H9 (cell line): ENCODE data around the gene TBCC. TPM values are rescaled to one million over a fixed set of nuclear protein-coding genes. Genes with fewer than 3 reads are reported as not detected.

Source experiments
- DNase-seq: peaks from one replicate; pipeline ENCODE4 v3.0.0-alpha.2; 2017
- H2AFZ ChIP-seq: one replicate; pipeline ENCODE4 v1.6.1; 2013; ENCODE audit warnings: mild to moderate bottlenecking, low read length, control low read depth, moderate library complexity
- H2AK5ac ChIP-seq: 2 replicates; pipeline ENCODE4 v1.6.1; 2013; ENCODE audit warnings: low read length, control low read depth, mixed read lengths; ENCODE audit not compliant: insufficient read length
- H2BK120ac ChIP-seq: one replicate; pipeline ENCODE4 v1.6.1; 2013; ENCODE audit warnings: low read depth, mild to moderate bottlenecking, low read length, control low read depth, inconsistent platforms; ENCODE audit not compliant: poor library complexity, severe bottlenecking
- H2BK12ac ChIP-seq: 2 replicates; pipeline ENCODE4 v1.6.1; 2013; ENCODE audit warnings: low read length, control low read depth, mixed read lengths, low read depth; ENCODE audit not compliant: insufficient read length
- H2BK15ac ChIP-seq: 2 replicates; pipeline ENCODE4 v1.6.1; 2013; ENCODE audit warnings: low read depth, low read length, control low read depth
- H2BK20ac ChIP-seq: one replicate; pipeline ENCODE4 v1.6.1; 2013; ENCODE audit warnings: low read depth, mild to moderate bottlenecking, low read length, control low read depth, inconsistent platforms; ENCODE audit not compliant: poor library complexity, severe bottlenecking
- H2BK5ac ChIP-seq: 2 replicates; pipeline ENCODE4 v1.6.1; 2013; ENCODE audit warnings: low read length, control low read depth, mixed read lengths; ENCODE audit not compliant: insufficient read length
- H3K14ac ChIP-seq: 2 replicates; pipeline ENCODE4 v1.6.1; 2013; ENCODE audit warnings: low read length, control low read depth; ENCODE audit not compliant: insufficient read depth
- H3K18ac ChIP-seq: 2 replicates; pipeline ENCODE4 v1.6.1; 2013; ENCODE audit warnings: low read depth, mild to moderate bottlenecking, mixed read lengths, low read length, control low read depth; ENCODE audit not compliant: insufficient read length
- H3K23ac ChIP-seq: 2 replicates; pipeline ENCODE4 v1.6.1; 2013; ENCODE audit warnings: low read length, control low read depth, mixed read lengths, low read depth; ENCODE audit not compliant: insufficient read length
- H3K23me2 ChIP-seq: 2 replicates; pipeline ENCODE4 v1.6.1; 2013; ENCODE audit warnings: low read depth, mild to moderate bottlenecking, mixed read lengths, low read length, control low read depth; ENCODE audit not compliant: insufficient read length, poor library complexity, severe bottlenecking
- H3K27ac ChIP-seq: 2 replicates; pipeline ENCODE4 v1.5.1; 2013; ENCODE audit warnings: low read length, control low read depth, mixed read lengths, low read depth; ENCODE audit not compliant: insufficient read length
- H3K27me3 ChIP-seq: 2 replicates; pipeline ENCODE4 v1.6.1; 2013; ENCODE audit warnings: low read length, control low read depth, inconsistent platforms; ENCODE audit not compliant: insufficient read depth
- H3K4ac ChIP-seq: 2 replicates; pipeline ENCODE4 v1.6.1; 2013; ENCODE audit warnings: low read depth, mild to moderate bottlenecking, control low read depth, inconsistent platforms, low read length, moderate library complexity
- H3K4me1 ChIP-seq: 2 replicates; pipeline ENCODE4 v1.6.1; 2013; ENCODE audit warnings: low read length, control low read depth, inconsistent platforms; ENCODE audit not compliant: insufficient read depth
- H3K4me2 ChIP-seq: 2 replicates; pipeline ENCODE4 v1.6.1; 2013; ENCODE audit warnings: low read length, control low read depth, mixed read lengths; ENCODE audit not compliant: insufficient read length, insufficient read depth
- H3K56ac ChIP-seq: 2 replicates; pipeline ENCODE4 v1.6.1; 2013; ENCODE audit warnings: low read depth, mild to moderate bottlenecking, mixed read lengths, low read length, control low read depth; ENCODE audit not compliant: insufficient read length
- H3K79me1 ChIP-seq: 2 replicates; pipeline ENCODE4 v1.6.1; 2013; ENCODE audit warnings: low read depth, mild to moderate bottlenecking, moderate library complexity, low read length, control low read depth, inconsistent platforms; ENCODE audit not compliant: insufficient read depth, poor library complexity, severe bottlenecking
- H3K79me2 ChIP-seq: 2 replicates; pipeline ENCODE4 v1.6.1; 2013; ENCODE audit warnings: low read length, control low read depth, inconsistent platforms; ENCODE audit not compliant: insufficient read depth
- H3K9ac ChIP-seq: 2 replicates; pipeline ENCODE4 v1.6.1; 2013; ENCODE audit warnings: low read length, control low read depth, mixed read lengths; ENCODE audit not compliant: insufficient read length; ENCODE audit errors: extremely low read depth
- H3K9me3 ChIP-seq: one replicate; pipeline ENCODE4 v1.6.1; 2013; ENCODE audit warnings: low read depth, low read length, inconsistent platforms; ENCODE audit not compliant: control insufficient read depth
- H3T11ph ChIP-seq: one replicate; pipeline ENCODE4 v1.6.1; 2013; ENCODE audit warnings: mild to moderate bottlenecking, low read length, control low read depth, inconsistent platforms
- H4K20me1 ChIP-seq: one replicate; pipeline ENCODE4 v1.6.1; 2013; ENCODE audit not compliant: control insufficient read depth, insufficient read length, insufficient read depth
- H4K5ac ChIP-seq: 2 replicates; pipeline ENCODE4 v1.6.1; 2013; ENCODE audit warnings: low read depth, mild to moderate bottlenecking, mixed read lengths, low read length, control low read depth; ENCODE audit not compliant: insufficient read length
- H4K8ac ChIP-seq: replicated peaks from 2 replicates; pipeline ENCODE4 v1.6.1; 2013; ENCODE audit warnings: low read length, control low read depth, mixed read lengths, low read depth; ENCODE audit not compliant: insufficient read length
- H4K91ac ChIP-seq: 2 replicates; pipeline ENCODE4 v1.6.1; 2013; ENCODE audit warnings: low read depth, mild to moderate bottlenecking, moderate library complexity, mixed read lengths, low read length, control low read depth; ENCODE audit not compliant: insufficient read length
- H3K27ac Mint-ChIP-seq, 3 experiments: 2 replicates in 2 of 3; 3 replicates in 1 of 3; pipeline ENCODE4 v1.8.0; 2020 to 2021; ENCODE audit warnings: mixed read lengths in 3 of 3, mild to moderate bottlenecking in 1 of 3, moderate library complexity in 1 of 3
- H3K27me3 Mint-ChIP-seq: 2 replicates; pipeline ENCODE4 v1.8.0; 2021; ENCODE audit warnings: low read depth, mild to moderate bottlenecking, moderate library complexity, mixed read lengths
- H3K36me3 Mint-ChIP-seq, 3 experiments: 2 replicates in 2 of 3; 3 replicates in 1 of 3; pipeline ENCODE4 v1.8.0; 2020 to 2021; ENCODE audit warnings: low read depth in 3 of 3, mixed read lengths in 3 of 3; ENCODE audit not compliant: insufficient read depth in 1 of 3
- H3K4me1 Mint-ChIP-seq, 2 experiments: 2 replicates each; pipeline ENCODE4 v1.8.0; 2020; ENCODE audit warnings: mixed read lengths in 2 of 2
- H3K4me3 Mint-ChIP-seq, 2 experiments: 2 replicates in 1 of 2; 3 replicates in 1 of 2; pipeline ENCODE4 v1.8.0; 2020 to 2021; ENCODE audit warnings: mild to moderate bottlenecking in 2 of 2, mixed read lengths in 2 of 2, moderate library complexity in 1 of 2
- H3K9me3 Mint-ChIP-seq, 2 experiments: 2 replicates in 1 of 2; 3 replicates in 1 of 2; pipeline ENCODE4 v1.8.0; 2020; ENCODE audit warnings: mild to moderate bottlenecking in 2 of 2, mixed read lengths in 2 of 2, moderate library complexity in 1 of 2
- WGBS: extraction: QIAGEN DNeasy Blood & Tissue Kit; methylation state at CpG from one replicate; pipeline ENCODE4 v1.1.7; 2013; ENCODE audit warnings: missing lambda C conversion rate, low lambda C conversion rate, mixed read lengths; ENCODE audit not compliant: insufficient read length; ENCODE audit errors: extremely low coverage; 5-methylcytosine and 5-hydroxymethylcytosine counted together
- total RNA-seq: library from RNA; stranded (reverse); gene quantifications from 2 replicates; pipeline ENCODE4 v1.2.1, GENCODE V29; 2021
- TF ChIP-seq, protein P1 (sequence below): fragments of 200-600 bp; sonication (generic); conservative IDR thresholded peaks from 3 replicates; pipeline ENCODE4 v1.8.0; 2021; ENCODE audit warnings: antibody characterized with exemption, mild to moderate bottlenecking

TBCC gene
- total RNA-seq, 1 experiment from 2014 or later = 25.6 TPM

DNA sequence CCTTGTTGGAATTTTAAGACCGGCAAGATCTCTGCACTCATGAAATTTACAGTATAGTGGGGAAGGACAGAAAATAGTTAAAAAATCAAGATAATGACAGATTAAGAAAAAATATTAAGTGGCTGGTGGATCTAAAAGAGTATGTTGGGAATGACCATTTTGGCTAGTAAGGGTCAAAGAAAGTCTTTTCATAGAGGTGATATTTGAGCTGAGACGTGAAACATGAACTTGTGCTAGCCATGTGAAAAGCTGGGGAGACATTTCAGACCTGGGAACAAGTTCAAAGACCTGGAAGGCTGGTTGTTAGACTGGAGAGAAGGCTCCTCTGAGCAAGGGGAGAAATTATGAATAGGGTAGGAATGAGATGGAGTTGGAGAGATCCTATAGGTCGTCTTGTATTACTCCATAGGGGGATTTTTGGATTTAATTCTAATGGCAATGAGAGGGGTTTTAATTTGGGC, 40.7 kb upstream of the TBCC start:
- no peak overlapping the region for H2BK120ac ChIP-seq
- peaks cover 1 to 20% (median 5%) of the 10 kb centered on the region in 3 experiments; a peak in 6 of 7 replicates for H3K36me3 Mint-ChIP-seq
- no peak overlapping the region for H2AFZ ChIP-seq
- no peak overlapping the region for H2BK15ac ChIP-seq
- no peak overlapping the region for H3K18ac ChIP-seq
- H3K9me3 ChIP-seq = no peaks in the 10 kb centered on the region
- no peaks in the 10 kb centered on the region for H3K23me2 ChIP-seq
- H3K9me3 Mint-ChIP-seq = no peaks in the 10 kb centered on the region
- no peaks in the 10 kb centered on the region for H4K20me1 ChIP-seq
- no peak overlapping the region for H3K27ac Mint-ChIP-seq
- no peak overlapping the region for H3T11ph ChIP-seq
- H3K27me3 ChIP-seq = no peaks in the 10 kb centered on the region
- H3K14ac ChIP-seq = no peak overlapping the region
- H3K4me1 Mint-ChIP-seq = peaks cover 27 to 35% of the 10 kb centered on the region in 2 experiments
- H3K4ac ChIP-seq = no peak overlapping the region
- H3K79me2 ChIP-seq = peaks cover 7% of the 10 kb centered on the region; the same call in 1 of the 2 replicates
- no peak overlapping the region for H3K4me3 Mint-ChIP-seq
- H3K4me1 ChIP-seq = peaks cover 3% of the 10 kb centered on the region; the same call in 1 of the 2 replicates
- DNase-seq = no peak
- H4K91ac ChIP-seq = no peak overlapping the region
- H2BK12ac ChIP-seq = no peak overlapping the region
- H3K9ac ChIP-seq = no peak overlapping the region
- no peak overlapping the region for H4K5ac ChIP-seq
- H3K23ac ChIP-seq = no peak overlapping the region
- TF ChIP-seq, protein P1, sequence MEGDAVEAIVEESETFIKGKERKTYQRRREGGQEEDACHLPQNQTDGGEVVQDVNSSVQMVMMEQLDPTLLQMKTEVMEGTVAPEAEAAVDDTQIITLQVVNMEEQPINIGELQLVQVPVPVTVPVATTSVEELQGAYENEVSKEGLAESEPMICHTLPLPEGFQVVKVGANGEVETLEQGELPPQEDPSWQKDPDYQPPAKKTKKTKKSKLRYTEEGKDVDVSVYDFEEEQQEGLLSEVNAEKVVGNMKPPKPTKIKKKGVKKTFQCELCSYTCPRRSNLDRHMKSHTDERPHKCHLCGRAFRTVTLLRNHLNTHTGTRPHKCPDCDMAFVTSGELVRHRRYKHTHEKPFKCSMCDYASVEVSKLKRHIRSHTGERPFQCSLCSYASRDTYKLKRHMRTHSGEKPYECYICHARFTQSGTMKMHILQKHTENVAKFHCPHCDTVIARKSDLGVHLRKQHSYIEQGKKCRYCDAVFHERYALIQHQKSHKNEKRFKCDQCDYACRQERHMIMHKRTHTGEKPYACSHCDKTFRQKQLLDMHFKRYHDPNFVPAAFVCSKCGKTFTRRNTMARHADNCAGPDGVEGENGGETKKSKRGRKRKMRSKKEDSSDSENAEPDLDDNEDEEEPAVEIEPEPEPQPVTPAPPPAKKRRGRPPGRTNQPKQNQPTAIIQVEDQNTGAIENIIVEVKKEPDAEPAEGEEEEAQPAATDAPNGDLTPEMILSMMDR = no peak
- H3K4me2 ChIP-seq = no peak overlapping the region
- H3K56ac ChIP-seq = no peak overlapping the region
- WGBS = no CpG with 5 or more reads among the region's 3 CpGs
- no peak overlapping the region for H3K27ac ChIP-seq
- H3K79me1 ChIP-seq = peaks cover 3% of the 10 kb centered on the region
- H2BK5ac ChIP-seq = no peak overlapping the region
- peaks cover 1% of the 10 kb centered on the region; the same call in 1 of the 2 replicates for H3K27me3 Mint-ChIP-seq
- H4K8ac ChIP-seq = no peak overlapping the region
- H2AK5ac ChIP-seq = no peak overlapping the region
- H2BK20ac ChIP-seq = no peak overlapping the region
